Transverse colon (tissue), 4 donors: ENCODE results near the gene IMPDH1. TPM values are rescaled to one million over a fixed set of nuclear protein-coding genes. Genes with fewer than 3 reads are reported as not detected.
A peak's percentile ranks its signal among the peaks of the same experiment; 100 is the strongest.

Experiments used
- DNase-seq: peaks from one replicate; pipeline ENCODE4 v3.0.0-alpha.2; 2019
- H3K27ac ChIP-seq, 4 donors: fragments of 200-600 bp; sonication (generic); 2 replicates each; pipeline ENCODE4 v1.5.1; 2016 to 2018; ENCODE audit warnings: inconsistent platforms in 4 of 4
- H3K27me3 ChIP-seq: fragments of 200-600 bp; sonication (generic); 2 replicates; pipeline ENCODE4 v1.5.1; 2017; ENCODE audit warnings: inconsistent platforms
- H3K36me3 ChIP-seq, 4 donors: fragments of 200-600 bp; sonication (generic); 2 replicates each; pipeline ENCODE4 v1.5.1; 2017 to 2019; ENCODE audit warnings: inconsistent platforms in 4 of 4
- H3K4me1 ChIP-seq, 4 donors: fragments of 200-600 bp; sonication (generic); 2 replicates each; pipeline ENCODE4 v1.5.1; 2017 to 2020; ENCODE audit warnings: inconsistent platforms in 4 of 4
- H3K4me3 ChIP-seq, 4 donors: fragments of 200-600 bp; sonication (generic); 1 replicate in 1 of 4; 2 replicates in 3 of 4; pipeline versions ENCODE4 v1.5.1 to v1.6.1; 2017 to 2019; ENCODE audit warnings: inconsistent platforms in 4 of 4
- H3K9me3 ChIP-seq, 2 donors: fragments of 200-600 bp; sonication (generic); 2 replicates each; pipeline ENCODE4 v1.5.1; 2017 to 2019; ENCODE audit warnings: inconsistent platforms in 2 of 2
- CTCF ChIP-seq, 5 experiments: fragments of 200-600 bp in 3 of 5; fragments of 450-650 bp in 2 of 5; sonication (generic) in 3 of 5; IDR thresholded peaks; 1 replicate in 2 of 5; 2 replicates in 3 of 5; pipeline ENCODE4 v1.5.1; 2016 to 2017; ENCODE audit warnings: antibody characterized with exemption in 5 of 5, inconsistent platforms in 3 of 5, mild to moderate bottlenecking in 2 of 5, moderate library complexity in 1 of 5
- EP300 ChIP-seq: sonication (generic); formaldehyde crosslinking; IDR thresholded peaks from one replicate; pipeline ENCODE4 v1.6.1; 2017; ENCODE audit warnings: antibody characterized with exemption, low read depth
- POLR2A ChIP-seq: fragments of 450-650 bp; IDR thresholded peaks from one replicate; pipeline ENCODE4 v1.6.1; 2016; ENCODE audit warnings: antibody characterized with exemption, mild to moderate bottlenecking, moderate library complexity
- POLR2AphosphoS5 ChIP-seq, 3 donors: sonication (generic); formaldehyde crosslinking; IDR thresholded peaks; one replicate each; pipeline ENCODE4 v1.6.1; 2016; ENCODE audit warnings: antibody characterized with exemption in 3 of 3
- WGBS, 2 donors: methylation state at CpG; one replicate each; pipeline ENCODE4 v1.1.5; 2018; ENCODE audit warnings: low coverage in 1 of 2; 5-methylcytosine and 5-hydroxymethylcytosine counted together
- in situ Hi-C, 4 donors: fragments of 200-750 bp; cut with MboI; loops; one replicate each; pipeline versions ENCODE4 v1.15.0 to v1.15.1; 2017; ENCODE audit warnings: low sequenced_read_pairs in 3 of 4, low pct_ligation_motif_present in 1 of 4, low pct_unique_long_range_greater_than_20kb in 1 of 4
- intact Hi-C: fragments of 100-400 bp; cut with DNase I; formaldehyde crosslinking; loops from one replicate; pipeline ENCODE4 v1.15.1; 2023; ENCODE audit warnings: low total_unique reads
- total RNA-seq, 4 donors: library from RNA; depleted of rRNA; stranded (reverse); fragments of >200 nt; gene quantifications; one replicate each; pipeline ENCODE4 v1.1.0, GENCODE V29; 2016

Gene IMPDH1
- total RNA-seq, 4 donors from 2014 or later = 21.4 to 189 (median 44.2) TPM

GRCh38 chr7:128399991-128400390, 9.8 kb downstream of the IMPDH1 start:
- TF ChIP-seq POLR2A (no peak), EP300 (no peak), CTCF (IDR thresholded peaks at IDR 0.05) (no peak), POLR2AphosphoS5 (IDR thresholded peaks at IDR 0.05) (no peak)
- in situ Hi-C loops = no loop called here
- Histone ChIP-seq H3K27ac (no peak overlapping the region), H3K4me1 (peaks cover 8 to 15% (median 12%) of the 10 kb centered on the region in 4 donors), H3K4me3 (no peak overlapping the region), H3K9me3 (no peaks in the 10 kb centered on the region), H3K27me3 (no peaks in the 10 kb centered on the region), H3K36me3 (peaks cover 0 to 10% (median 2%) of the 10 kb centered on the region in 4 donors)
- no peak for DNase-seq
- 89% methylated on average over 7 of the region's 7 CpGs; no CpG with 5 or more reads in 1 of the 2 donors for WGBS, 2 donors
- intact Hi-C loops = no loop called here

GRCh38 chr7:128398841-128399135, 11.0 kb downstream of the IMPDH1 start:
- no peak for DNase-seq
- intact Hi-C loops = loop anchor here (1.0 kb wide), 1 partner anchor 28 kb away; no protein-coding TSS in a partner anchor
- no peaks in the 10 kb centered on the region for H3K27me3 ChIP-seq
- TF ChIP-seq EP300 (no peak), CTCF (IDR thresholded peaks at IDR 0.05) (peak in 2 of 5 experiments; percentile 5 to 33), POLR2A (no peak), POLR2AphosphoS5 (IDR thresholded peaks at IDR 0.05) (no peak)
- no peak overlapping the region for H3K4me3 ChIP-seq
- H3K9me3 ChIP-seq = no peaks in the 10 kb centered on the region
- WGBS, 2 donors = 52% methylated on average over 6 of the region's 6 CpGs; no CpG with 5 or more reads in 1 of the 2 donors
- peaks cover 0 to 10% (median 2%) of the 10 kb centered on the region in 4 donors for H3K36me3 ChIP-seq
- H3K27ac ChIP-seq = no peak overlapping the region
- peaks cover 0 to 3% (median under 1%) of the 10 kb centered on the region in 4 donors for H3K4me1 ChIP-seq
- in situ Hi-C loops = no loop called here

- H3K4me3 ChIP-seq = no peak overlapping the region
- no peaks in the 10 kb centered on the region for H3K9me3 ChIP-seq
- H3K4me1 ChIP-seq = no peaks in the 10 kb centered on the region
- 72 to 81% methylated on average over 3 to 16 of the region's 16 CpGs for WGBS, 2 donors
- DNase-seq = peak; percentile 69
- in situ Hi-C loops (no loop called here), intact Hi-C loops (loop anchor here (1.0 kb wide), 1 partner anchor 28 kb away; no protein-coding TSS in a partner anchor)
- H3K27ac ChIP-seq = no peak overlapping the region
- H3K27me3 ChIP-seq = no peaks in the 10 kb centered on the region
- peaks cover 0 to 10% (median 2%) of the 10 kb centered on the region in 4 donors for H3K36me3 ChIP-seq
- TF ChIP-seq POLR2A = no peak
- peak; percentile 91 to 95 (median 93) for TF ChIP-seq CTCF (IDR thresholded peaks at IDR 0.05)
- TF ChIP-seq EP300 = no peak
Measured at GRCh38 chr7:128398016-128398840, 11.6 kb downstream of the IMPDH1 start.

GRCh38 chr7:128396357-128396756, 13.4 kb downstream of the IMPDH1 start:
- Histone ChIP-seq H3K4me1 (no peaks in the 10 kb centered on the region), H3K36me3 (peaks cover 0 to 10% (median 2%) of the 10 kb centered on the region in 4 donors), H3K27ac (no peak overlapping the region), H3K27me3 (no peaks in the 10 kb centered on the region), H3K4me3 (no peak overlapping the region), H3K9me3 (no peaks in the 10 kb centered on the region)
- no peak for TF ChIP-seq CTCF (IDR thresholded peaks at IDR 0.05)
- no peak for TF ChIP-seq POLR2AphosphoS5 (IDR thresholded peaks at IDR 0.05)
- DNase-seq = no peak
- intact Hi-C loops = no loop called here
- WGBS, 2 donors = 98% methylated on average over 11 of the region's 11 CpGs; no CpG with 5 or more reads in 1 of the 2 donors
- in situ Hi-C loops = no loop called here
